Right lobe of liver (tissue), 4 donors: Measurements from ENCODE around the gene CDAN1.

Experiments
- CTCF ChIP-seq, 4 donors: fragments of 200-600 bp in 3 of 4; fragments of 450-650 bp in 1 of 4; IDR thresholded peaks; one replicate each; pipeline versions ENCODE4 v1.5.1 to v1.8.0; 2016 to 2022; ENCODE audit warnings: antibody characterized with exemption in 4 of 4, mild to moderate bottlenecking in 2 of 4
- POLR2A ChIP-seq: fragments of 450-650 bp; IDR thresholded peaks from one replicate; pipeline ENCODE4 v1.6.1; 2017; ENCODE audit warnings: antibody characterized with exemption, mild to moderate bottlenecking
- donor health status: DM: no; HTN: no; CAD: no.
- donor health status: DM: no; HTN: no; CAD: no.
- donor health status: DM: no; HTN: yes; CAD: no.

- no peak for TF ChIP-seq CTCF (IDR thresholded peaks at IDR 0.05)
- TF ChIP-seq POLR2A = no peak
These were observed 48.6 kb downstream of the CDAN1 start for GRCh38 chr15:42688301-42688700.
